Activated CD8-positive, alpha-beta T cell treated with anti-CD3 and anti-CD28 coated beads, Interleukin-2, amount 10 ng/mL, durations not matched to agents 7 days and 5 days (primary cell): Measurements from ENCODE around the gene OR4F6. TPM values are rescaled to one million over a fixed set of nuclear protein-coding genes. Genes with fewer than 3 reads are reported as not detected.
"Not testable (repeated sequence)": the region's sequence is repeated elsewhere in the genome, so short reads cannot be mapped to it uniquely, and the experiment has no call there.

ENCODE experiments used
- ATAC-seq: fragments of 150-1000 bp; cut with Tn5 transposase; one replicate; pipeline ENCODE4 v1.10.0; 2021; ENCODE audit warnings: moderate library complexity
- CTCF ChIA-PET: fragments of 350-600 bp; sonication (Branson Sonifier 250); formaldehyde crosslinking; loops from one replicate; lab custom pipeline; 2021; ENCODE audit warnings: antibody characterized with exemption; lab: Charles Lee
- POLR2A ChIA-PET: fragments of 350-600 bp; sonication (Branson Sonifier 250); formaldehyde crosslinking; loops from one replicate; lab custom pipeline; 2021; ENCODE audit warnings: antibody characterized with exemption; lab: Charles Lee
- DNase-seq: peaks from one replicate; pipeline ENCODE4 v3.0.0-alpha.2; 2020
- H3K27ac Mint-ChIP-seq: one replicate; pipeline ENCODE4 v1.8.0; 2021; ENCODE audit warnings: mild to moderate bottlenecking, mixed read lengths
- H3K27me3 Mint-ChIP-seq: one replicate; pipeline ENCODE4 v1.8.0; 2021; ENCODE audit warnings: low read depth, mixed read lengths
- H3K36me3 Mint-ChIP-seq: one replicate; pipeline ENCODE4 v1.8.0; 2021; ENCODE audit warnings: low read depth, mixed read lengths
- H3K4me1 Mint-ChIP-seq: one replicate; pipeline ENCODE4 v1.8.0; 2021; ENCODE audit warnings: low read depth, mixed read lengths
- H3K4me3 Mint-ChIP-seq: one replicate; pipeline ENCODE4 v1.8.0; 2021; ENCODE audit warnings: mild to moderate bottlenecking, mixed read lengths
- H3K9me3 Mint-ChIP-seq: one replicate; pipeline ENCODE4 v1.8.0; 2022; ENCODE audit warnings: mixed read lengths; ENCODE audit not compliant: insufficient read depth
- total RNA-seq, 2 experiments: library from RNA; stranded (reverse); gene quantifications; one replicate each; pipeline ENCODE4 v1.2.3, GENCODE V29; 2021

Gene OR4F6
- total RNA-seq = not detected

GRCh38 chr15:101803209-101803608, at the start of gene OR4F6:
TSS of gene OR4F6 (plus strand) at chr15:101803509. CDS start at chr15:101805720, 2,211 bp downstream.
- no peak within 1 kb of the TSS for H3K4me3 Mint-ChIP-seq
- POLR2A ChIA-PET = no interaction called here
- no peak for ATAC-seq
- H3K4me1 Mint-ChIP-seq = no peaks in the 10 kb centered on the region
- peaks cover 12% of the 10 kb centered on the region for H3K27me3 Mint-ChIP-seq
- no peak within 1 kb of the TSS for H3K27ac Mint-ChIP-seq
- CTCF ChIA-PET = no interaction called here
- no peaks in the 10 kb centered on the region for H3K9me3 Mint-ChIP-seq
- DNase-seq = no peak
- no peaks in the 10 kb centered on the region for H3K36me3 Mint-ChIP-seq

DNA sequence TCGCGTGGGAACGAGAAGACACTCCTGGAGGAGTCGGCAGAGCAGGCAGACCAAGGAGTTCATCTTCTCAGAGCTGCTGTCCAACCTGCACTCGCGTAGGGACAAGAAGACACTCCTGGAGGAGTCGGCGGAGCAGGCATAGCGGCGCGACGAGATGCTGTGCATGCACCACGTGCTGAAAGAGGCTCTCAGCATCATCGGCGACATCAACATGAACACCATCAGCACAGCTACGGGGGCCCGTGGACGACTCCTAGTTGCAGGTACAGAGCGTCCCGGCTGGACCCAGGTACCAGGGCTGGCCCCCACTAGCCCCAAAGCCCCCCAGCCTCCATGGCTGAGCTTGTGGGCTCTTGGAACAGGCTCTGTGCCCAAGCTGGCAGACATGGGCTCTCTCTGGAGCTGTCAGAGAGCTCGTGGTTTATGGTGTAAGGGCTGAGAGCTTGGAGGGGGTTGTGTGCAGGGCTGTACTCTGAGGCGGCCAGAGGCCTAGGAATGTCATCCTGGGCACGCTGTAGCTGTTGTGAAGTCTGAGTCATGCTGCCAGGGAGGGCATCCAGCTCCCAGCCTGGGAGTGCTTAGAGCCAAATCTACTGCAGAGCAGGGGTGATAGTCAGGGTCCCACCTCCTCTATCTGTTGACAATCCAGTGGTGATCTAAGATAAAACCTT, 38.5 kb upstream of the OR4F6 start:
- CTCF ChIA-PET, POLR2A ChIA-PET, H3K36me3 Mint-ChIP-seq, H3K27me3 Mint-ChIP-seq, H3K4me3 Mint-ChIP-seq, DNase-seq, H3K9me3 Mint-ChIP-seq, ATAC-seq, H3K4me1 Mint-ChIP-seq, H3K27ac Mint-ChIP-seq: not testable (repeated sequence)

- H3K4me1 Mint-ChIP-seq, H3K27ac Mint-ChIP-seq, DNase-seq, ATAC-seq, H3K27me3 Mint-ChIP-seq, POLR2A ChIA-PET, H3K4me3 Mint-ChIP-seq, H3K9me3 Mint-ChIP-seq, CTCF ChIA-PET, H3K36me3 Mint-ChIP-seq: not testable (repeated sequence)
Measured at GRCh38 chr15:101765340-101765671, 38.0 kb upstream of the OR4F6 start.

DNA sequence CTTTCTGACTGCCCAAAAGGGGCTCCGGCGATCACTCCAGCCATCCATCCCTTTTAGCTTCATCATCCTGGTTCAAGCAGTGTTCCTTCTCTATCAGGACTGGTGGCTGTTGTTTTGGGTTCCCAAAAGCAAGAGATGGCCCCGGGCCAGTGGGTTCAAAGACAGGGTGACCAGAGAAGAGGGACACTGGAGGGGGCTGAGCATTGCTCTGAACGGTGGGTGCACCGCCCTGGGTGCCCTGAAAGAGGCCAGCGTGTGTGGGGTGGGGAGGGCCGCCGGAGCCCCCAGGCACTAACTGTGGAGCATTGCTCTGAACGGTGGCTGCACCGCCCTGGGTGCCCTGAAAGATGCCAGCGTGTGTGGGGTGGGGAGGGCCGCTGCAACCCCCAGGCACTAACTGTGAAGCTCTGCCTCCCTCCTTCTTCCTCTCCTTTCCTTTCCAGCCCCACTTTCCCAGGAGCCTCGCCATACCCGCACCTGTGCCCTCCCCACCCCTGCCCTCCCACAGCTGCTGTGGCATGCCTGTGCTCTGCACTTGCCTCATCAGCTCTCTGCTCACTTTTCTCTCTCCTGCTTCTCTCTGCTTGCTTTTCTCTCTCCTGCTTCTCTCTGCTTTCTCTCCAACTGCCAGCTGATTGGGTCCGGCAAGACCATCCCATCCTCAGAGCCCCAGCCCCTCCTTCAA, 37.4 kb upstream of the OR4F6 start:
- Mint-ChIP-seq H3K4me1 (no peaks in the 10 kb centered on the region), H3K4me3 (no peak overlapping the region), H3K27ac (no peak overlapping the region), H3K9me3 (no peaks in the 10 kb centered on the region), H3K27me3 (no peaks in the 10 kb centered on the region), H3K36me3 (no peaks in the 10 kb centered on the region)
- no peak for DNase-seq
- no peak for ATAC-seq
- CTCF ChIA-PET = no interaction called here
- POLR2A ChIA-PET = no interaction called here

DNA sequence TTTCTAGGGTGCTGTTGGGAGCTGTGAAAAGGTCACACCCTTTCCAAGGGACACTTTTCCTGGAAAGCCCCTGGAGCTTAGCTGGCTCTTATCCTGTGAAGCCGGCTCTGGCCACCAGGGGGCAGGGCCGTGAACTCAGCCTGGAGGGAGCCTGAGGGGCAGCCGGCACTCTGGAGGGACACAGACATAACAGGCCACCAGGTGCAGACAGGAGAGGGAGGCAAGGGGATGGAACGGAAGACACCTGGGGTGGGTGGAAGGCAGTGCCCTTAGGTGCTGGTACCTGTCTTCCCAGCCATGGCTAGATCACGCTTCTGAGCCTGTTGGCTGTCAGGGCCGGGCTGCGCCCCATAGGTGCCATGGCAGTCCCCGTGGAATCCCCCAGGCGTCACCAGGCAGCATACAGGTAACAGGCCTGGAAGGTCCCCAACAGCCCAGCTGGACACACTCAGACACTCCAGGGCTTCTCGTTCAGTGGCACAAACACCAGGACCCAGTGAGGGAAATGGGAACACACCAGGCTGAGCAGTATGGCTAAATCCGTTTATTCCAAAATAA, 36.1 kb upstream of the OR4F6 start:
- H3K36me3 Mint-ChIP-seq, H3K27ac Mint-ChIP-seq, H3K27me3 Mint-ChIP-seq, H3K4me1 Mint-ChIP-seq, DNase-seq, CTCF ChIA-PET, H3K9me3 Mint-ChIP-seq, POLR2A ChIA-PET, ATAC-seq, H3K4me3 Mint-ChIP-seq: not testable (repeated sequence)

GRCh38 chr15:101772921-101773320, 30.4 kb upstream of the OR4F6 start:
- Mint-ChIP-seq H3K4me3 (no peak overlapping the region), H3K27ac (no peak overlapping the region), H3K4me1 (no peaks in the 10 kb centered on the region), H3K36me3 (no peaks in the 10 kb centered on the region), H3K27me3 (no peaks in the 10 kb centered on the region), H3K9me3 (no peaks in the 10 kb centered on the region)
- ATAC-seq = no peak
- POLR2A ChIA-PET = no interaction called here
- CTCF ChIA-PET = no interaction called here
- DNase-seq = no peak

GRCh38 chr15:101773496-101774100, 29.7 kb upstream of the OR4F6 start:
- ATAC-seq (no peak), DNase-seq (no peak)
- ChIA-PET CTCF (no interaction called here), POLR2A (no interaction called here)
- Mint-ChIP-seq H3K27me3 (no peaks in the 10 kb centered on the region), H3K36me3 (no peaks in the 10 kb centered on the region), H3K27ac (no peak overlapping the region), H3K4me1 (no peaks in the 10 kb centered on the region), H3K4me3 (no peak overlapping the region), H3K9me3 (no peaks in the 10 kb centered on the region)

GRCh38 chr15:101775136-101775535, 28.2 kb upstream of the OR4F6 start:
- Mint-ChIP-seq H3K27ac (no peak overlapping the region), H3K27me3 (no peaks in the 10 kb centered on the region), H3K4me1 (no peaks in the 10 kb centered on the region), H3K4me3 (no peak overlapping the region), H3K36me3 (no peaks in the 10 kb centered on the region), H3K9me3 (no peaks in the 10 kb centered on the region)
- DNase-seq (no peak), ATAC-seq (no peak)
- ChIA-PET CTCF (no interaction called here), POLR2A (interaction anchor here (1.0 kb wide), 1 partner anchor 33 kb away, joined by 4 read pairs; no protein-coding TSS in a partner anchor)

DNA sequence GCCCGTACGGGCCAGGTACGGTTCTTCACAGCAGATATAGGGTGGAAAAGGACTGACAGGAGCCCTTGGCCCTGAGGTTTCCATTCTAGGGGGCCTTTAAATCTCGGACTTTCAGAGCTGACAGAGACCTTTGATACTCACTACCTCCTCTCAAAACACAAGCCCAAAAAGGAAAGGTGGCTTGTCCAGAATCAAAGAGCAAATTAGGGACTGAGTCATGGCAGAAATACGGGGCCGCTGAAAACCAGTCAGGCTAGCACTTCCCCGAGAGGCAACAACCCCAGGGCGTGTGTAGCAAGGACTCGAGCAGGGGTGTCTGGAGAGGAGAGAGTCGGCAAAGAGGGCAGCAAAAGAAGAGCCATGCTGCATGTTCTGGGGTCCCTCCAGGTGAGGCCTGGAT, 24.7 kb upstream of the OR4F6 start:
- H3K36me3 Mint-ChIP-seq, ATAC-seq, H3K27me3 Mint-ChIP-seq, H3K4me3 Mint-ChIP-seq, H3K4me1 Mint-ChIP-seq, DNase-seq, POLR2A ChIA-PET, H3K9me3 Mint-ChIP-seq, CTCF ChIA-PET, H3K27ac Mint-ChIP-seq: not testable (repeated sequence)

- DNase-seq, CTCF ChIA-PET, H3K9me3 Mint-ChIP-seq, H3K4me3 Mint-ChIP-seq, H3K36me3 Mint-ChIP-seq, ATAC-seq, H3K4me1 Mint-ChIP-seq, H3K27me3 Mint-ChIP-seq, POLR2A ChIA-PET, H3K27ac Mint-ChIP-seq: not testable (repeated sequence)
Measured at GRCh38 chr15:101780225-101780624, 23.1 kb upstream of the OR4F6 start.

DNA sequence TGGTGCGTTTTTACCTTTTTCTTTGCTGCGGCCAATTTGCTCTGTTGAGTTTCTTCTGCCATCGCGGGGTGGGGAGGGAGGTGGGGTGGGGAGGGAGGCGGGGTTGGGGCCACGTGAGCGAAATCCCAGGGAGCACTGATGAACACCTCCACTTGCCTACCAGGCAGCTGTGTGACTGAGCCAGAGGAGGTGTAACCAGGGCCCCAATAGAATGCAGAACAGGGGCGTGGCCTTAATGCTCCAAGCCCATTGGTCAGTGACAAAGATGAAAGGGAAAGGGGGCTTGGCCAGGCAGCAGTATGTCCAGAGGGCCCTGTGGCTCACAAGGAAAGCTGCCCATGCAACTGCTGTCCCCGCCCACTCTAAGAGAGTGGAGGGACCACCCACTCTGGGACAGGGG, 21.4 kb upstream of the OR4F6 start:
- Mint-ChIP-seq H3K4me3 (no peak overlapping the region), H3K36me3 (no peaks in the 10 kb centered on the region), H3K27ac (no peak overlapping the region), H3K9me3 (no peaks in the 10 kb centered on the region), H3K27me3 (peaks cover 8% of the 10 kb centered on the region), H3K4me1 (no peaks in the 10 kb centered on the region)
- no peak for DNase-seq
- ChIA-PET CTCF (no interaction called here), POLR2A (no interaction called here)
- no peak for ATAC-seq

DNA sequence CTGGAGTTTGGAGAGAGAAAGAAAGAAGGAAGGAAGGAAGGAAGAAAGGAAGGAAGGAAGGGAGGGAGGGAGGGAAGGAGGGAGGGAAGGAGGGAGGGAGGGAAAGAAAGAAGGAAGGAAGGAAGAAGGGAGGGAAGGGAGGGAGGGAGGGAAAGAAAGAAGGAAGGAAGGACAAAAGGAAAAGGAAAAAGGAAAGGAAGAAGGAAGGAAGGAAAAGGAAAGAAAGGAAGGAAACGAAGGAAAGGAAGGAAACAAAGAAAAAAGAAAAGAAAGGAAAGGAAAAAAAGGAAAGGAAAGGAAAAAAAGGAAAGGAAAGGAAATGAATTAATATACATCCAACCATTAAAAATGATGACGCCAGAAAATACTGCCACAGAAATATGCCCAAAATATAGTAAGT, 18.7 kb upstream of the OR4F6 start:
- Mint-ChIP-seq H3K27ac (no peak overlapping the region), H3K4me1 (no peaks in the 10 kb centered on the region), H3K4me3 (no peak overlapping the region), H3K27me3 (peaks cover 8% of the 10 kb centered on the region), H3K9me3 (no peaks in the 10 kb centered on the region), H3K36me3 (no peaks in the 10 kb centered on the region)
- no peak for DNase-seq
- ChIA-PET CTCF (no interaction called here), POLR2A (no interaction called here)
- ATAC-seq = no peak
